HG03558 (cell line): ENCODE results near the gene CDH23.
"Not testable (repeated sequence)": the region's sequence is repeated elsewhere in the genome, so short reads cannot be mapped to it uniquely, and the experiment has no call there.

Experiments used
- ATAC-seq: cut with Tn5 transposase; IDR thresholded peaks from one replicate; pipeline ENCODE4 v1.9.1; 2021; ENCODE audit warnings: moderate number of reproducible peaks; ENCODE audit not compliant: unreplicated experiment; ENCODE audit errors: extremely low read depth

CDH23 gene

DNA sequence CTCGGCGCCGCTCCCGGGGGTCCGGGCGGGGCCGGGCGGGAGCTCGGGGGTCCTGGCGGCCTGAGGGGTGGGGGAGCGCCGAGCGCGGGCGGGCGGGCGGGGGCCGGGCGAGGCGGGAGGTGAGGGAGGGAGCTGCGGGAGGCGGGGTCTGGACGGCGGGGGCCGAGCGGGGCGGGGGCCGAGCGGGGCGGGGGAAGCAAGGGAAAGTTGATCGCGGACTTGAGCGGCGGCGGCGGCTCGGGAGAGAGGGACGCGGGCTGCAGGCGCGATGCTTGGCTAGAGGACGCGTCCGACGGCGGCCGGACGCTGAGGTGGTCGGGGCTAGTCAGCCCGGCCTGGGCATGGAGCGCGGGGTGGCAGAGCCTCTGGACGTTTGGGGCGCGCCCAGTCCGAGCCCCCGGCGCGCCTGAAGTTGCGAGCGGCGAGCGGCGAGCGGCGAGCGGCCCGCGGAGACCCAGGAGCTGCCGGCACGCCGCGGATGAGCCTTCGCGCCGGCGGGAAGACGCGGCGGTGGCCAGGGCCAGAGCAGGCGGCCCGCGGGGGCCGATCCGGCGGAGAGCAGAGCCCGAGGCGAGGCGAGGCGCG is at the start of gene CDH23:
TSS of gene CDH23 (plus strand) at position 210 of the 585 bp plus-strand sequence. CDS start 42,912 bp downstream, outside the sequence.
- ATAC-seq, result no peak

- no peak for ATAC-seq
Measured at GRCh38 chr10:71347587-71348395, 48.9 kb upstream of the CDH23 start.

DNA sequence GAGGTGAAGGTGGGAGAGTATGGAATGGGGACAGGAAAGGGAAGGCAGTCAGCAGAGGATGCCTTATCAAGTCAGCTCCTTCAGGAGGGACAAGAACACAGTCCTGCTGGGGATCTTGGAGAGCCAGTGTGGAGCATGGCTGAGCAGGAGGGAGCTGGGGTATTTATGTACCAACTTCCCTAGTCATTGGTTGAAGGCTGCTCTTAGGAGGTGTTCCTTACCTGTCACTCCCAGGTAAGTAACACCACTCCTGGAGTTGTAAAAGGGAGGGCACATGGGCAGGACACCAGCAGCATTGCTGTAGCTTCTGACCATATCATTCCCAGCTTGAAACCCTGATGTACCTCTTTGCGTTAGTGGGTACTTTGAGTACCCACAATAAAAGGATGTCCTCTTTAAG is 47.9 kb upstream of the CDH23 start:
- ATAC-seq, result no peak

DNA sequence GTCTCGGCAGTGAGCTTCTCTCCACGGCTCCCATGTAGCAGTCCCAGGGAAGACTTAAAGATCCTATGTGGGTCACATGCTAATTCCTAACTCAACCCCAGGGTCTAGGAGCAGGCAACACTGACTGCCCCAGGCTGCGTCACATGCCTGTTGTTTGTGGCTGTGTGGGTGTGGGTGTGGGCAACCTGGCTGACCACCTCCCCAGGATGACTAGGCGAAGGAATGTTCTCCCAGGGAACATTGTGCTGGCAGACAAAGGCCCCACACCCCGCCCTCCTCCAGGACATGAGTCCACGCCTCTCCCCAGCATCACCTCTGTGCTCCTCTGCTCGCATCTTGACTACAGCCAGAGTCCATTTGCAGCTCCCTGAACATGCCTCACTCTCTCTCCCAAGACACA is 47.3 kb upstream of the CDH23 start:
- no peak for ATAC-seq

GRCh38 chr10:71351087-71351486 is 45.6 kb upstream of the CDH23 start:
- no peak for ATAC-seq

DNA sequence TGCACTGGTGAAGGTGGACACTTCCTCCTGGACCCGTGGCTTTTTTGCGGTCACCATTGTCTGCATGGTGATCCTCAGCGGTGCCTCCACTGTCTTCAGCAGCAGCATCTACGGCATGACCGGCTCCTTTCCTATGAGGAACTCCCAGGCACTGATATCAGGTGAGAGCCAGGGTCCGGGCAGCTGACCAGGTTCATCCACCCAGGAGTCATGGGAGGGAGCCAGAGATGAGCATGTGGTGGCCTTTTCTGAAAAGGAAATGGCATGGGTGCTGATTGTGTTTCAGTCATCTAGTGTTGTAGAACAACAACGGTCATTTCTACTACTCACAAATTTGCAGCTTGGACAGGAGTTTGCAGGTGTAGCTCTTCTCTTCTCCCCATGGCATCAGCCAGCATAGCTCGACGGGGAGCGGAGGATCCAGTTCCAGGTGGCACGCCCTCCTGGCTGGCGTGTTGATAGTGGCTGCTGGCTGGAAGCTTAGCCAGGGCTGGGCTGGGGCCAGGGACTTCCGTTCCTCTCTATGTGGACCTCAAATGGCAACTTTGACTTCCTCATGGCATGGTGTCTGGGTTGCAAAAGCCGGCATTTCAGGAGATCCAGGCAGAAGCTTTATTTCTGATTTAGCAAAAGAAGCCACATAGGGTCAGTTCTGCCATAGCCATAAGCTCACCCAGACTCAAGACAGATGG is 44.9 kb upstream of the CDH23 start:
- ATAC-seq, result no peak

GRCh38 chr10:71353639-71354038 is 43.1 kb upstream of the CDH23 start:
- no peak for ATAC-seq

DNA sequence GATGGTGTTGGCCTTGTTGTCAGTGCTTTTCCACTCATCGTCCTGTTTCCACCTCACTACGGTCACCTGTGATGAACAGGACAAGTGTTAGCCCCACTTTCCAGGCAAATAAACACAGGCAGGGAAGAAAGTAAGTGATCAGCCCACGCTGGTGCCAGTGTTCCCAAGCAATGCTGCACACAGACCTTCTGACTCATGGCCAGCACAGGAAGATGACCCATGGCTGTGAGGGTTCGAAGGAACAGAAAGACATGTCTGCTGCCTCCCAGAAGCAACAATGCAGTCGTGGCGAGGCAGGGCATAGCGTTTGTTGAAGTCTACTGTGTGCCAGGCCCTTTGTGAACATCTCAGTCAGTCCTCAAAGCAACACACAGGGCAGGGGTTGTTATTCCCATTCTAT is 41.9 kb upstream of the CDH23 start:
- ATAC-seq, result no peak

- ATAC-seq, result no peak
Measured at GRCh38 chr10:71355886-71356285, 40.8 kb upstream of the CDH23 start.

- ATAC-seq, result no peak
Measured at GRCh38 chr10:71357792-71358265, 38.9 kb upstream of the CDH23 start.

- no peak for ATAC-seq
Measured at GRCh38 chr10:71358277-71358676, 38.4 kb upstream of the CDH23 start.

DNA sequence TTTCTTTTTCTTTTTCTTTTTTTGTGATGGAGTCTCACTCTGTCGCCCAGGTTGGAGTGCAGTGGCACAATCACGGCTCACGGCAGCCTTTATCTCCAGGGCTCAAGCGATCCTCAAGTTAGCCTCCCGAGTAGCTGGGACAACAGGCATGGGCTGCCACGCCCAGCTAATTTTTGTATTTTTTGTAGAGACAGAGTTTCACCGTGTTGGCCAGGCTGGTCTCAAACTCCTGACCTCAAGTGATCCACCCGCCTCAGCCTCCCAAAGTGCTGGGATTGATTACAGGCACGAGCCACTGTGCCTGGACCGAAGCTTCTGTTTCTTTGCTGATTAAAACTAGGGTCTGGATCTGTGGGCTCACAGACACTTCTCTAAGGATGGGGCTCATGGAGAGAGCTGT is 37.8 kb upstream of the CDH23 start:
- ATAC-seq, result not testable (repeated sequence)

DNA sequence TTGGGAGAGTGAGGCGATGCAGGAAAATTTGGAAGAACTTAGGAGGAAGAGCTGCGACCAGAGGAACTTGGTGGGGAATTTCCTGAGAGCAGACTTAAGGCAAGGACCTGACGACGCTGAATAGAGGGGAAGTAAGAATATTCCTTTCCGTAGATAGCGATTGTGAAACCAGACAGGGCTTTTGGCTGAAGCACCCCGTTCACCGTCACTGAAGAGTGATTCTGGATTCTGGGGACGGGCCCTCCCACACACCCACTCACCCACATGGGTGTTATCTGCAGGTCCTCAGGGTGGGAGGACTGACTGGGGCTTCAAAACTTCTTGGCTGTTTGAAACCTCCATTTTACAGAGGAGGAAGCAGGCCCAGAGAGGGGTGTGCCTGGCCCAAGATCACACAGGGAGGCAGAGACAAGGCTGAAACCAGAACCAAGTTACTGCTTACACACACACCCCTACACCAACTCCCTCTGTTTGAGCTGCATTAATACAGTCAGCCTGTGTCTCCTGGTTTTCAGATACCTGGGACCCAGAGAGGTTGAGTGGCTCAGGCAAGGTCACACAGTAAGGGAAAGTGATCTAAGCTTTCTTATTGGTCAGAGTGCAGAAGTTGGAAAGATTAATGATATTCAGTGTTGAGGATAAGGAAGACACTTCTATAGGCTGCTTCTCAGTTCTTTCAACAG is 37.2 kb upstream of the CDH23 start:
- ATAC-seq, result no peak

GRCh38 chr10:71360735-71361134 is 36.0 kb upstream of the CDH23 start:
- ATAC-seq, result no peak

DNA sequence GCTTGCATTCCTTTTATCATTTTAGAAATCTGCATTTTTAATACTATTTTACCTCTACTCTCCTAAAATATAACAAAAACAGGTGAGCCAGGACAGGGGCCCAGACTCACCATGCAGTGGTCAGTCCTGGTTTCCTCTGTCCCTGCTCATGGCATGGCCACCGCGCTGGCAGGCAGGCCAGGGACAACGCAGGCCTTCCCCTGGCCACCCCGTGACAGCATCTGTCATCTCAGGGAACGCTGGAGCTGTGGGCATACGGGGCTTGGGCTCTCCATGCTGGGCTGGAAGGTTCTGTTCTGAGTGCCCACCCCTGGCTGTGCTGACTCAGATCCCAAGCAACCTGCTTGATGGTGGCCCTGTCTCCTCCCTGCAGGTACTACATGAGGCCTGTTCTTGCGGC is 35.1 kb upstream of the CDH23 start:
- ATAC-seq, result no peak

DNA sequence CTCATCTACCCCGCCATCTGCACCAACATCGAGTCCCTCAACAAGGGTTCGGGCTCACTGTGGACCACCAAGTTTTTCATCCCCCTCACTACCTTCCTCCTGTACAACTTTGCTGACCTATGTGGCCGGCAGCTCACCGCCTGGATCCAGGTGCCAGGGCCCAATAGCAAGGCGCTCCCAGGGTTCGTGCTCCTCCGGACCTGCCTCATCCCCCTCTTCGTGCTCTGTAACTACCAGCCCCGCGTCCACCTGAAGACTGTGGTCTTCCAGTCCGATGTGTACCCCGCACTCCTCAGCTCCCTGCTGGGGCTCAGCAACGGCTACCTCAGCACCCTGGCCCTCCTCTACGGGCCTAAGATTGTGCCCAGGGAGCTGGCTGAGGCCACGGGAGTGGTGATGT is 34.6 kb upstream of the CDH23 start:
- no peak for ATAC-seq

DNA sequence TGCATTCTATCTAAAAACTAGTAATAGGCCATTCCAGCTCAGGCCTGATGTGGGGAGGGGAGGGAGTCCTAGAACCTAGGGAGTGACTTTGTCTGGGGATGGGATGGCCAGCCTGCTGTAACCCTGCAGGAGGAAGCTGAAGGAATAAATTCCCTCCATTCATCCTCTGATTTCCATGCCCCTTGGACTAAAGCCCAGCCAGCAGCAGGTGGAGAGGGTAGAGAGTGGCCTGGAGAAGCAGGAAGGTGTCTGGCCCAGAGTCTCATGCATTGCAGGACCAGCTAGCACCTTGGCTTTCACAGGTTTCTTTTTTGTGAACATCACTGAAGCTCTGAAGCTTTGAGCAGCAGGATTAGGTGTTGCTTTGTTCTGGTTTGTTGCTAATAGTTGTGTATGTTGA is 32.8 kb upstream of the CDH23 start:
- no peak for ATAC-seq

- ATAC-seq, result no peak
Measured at GRCh38 chr10:71365366-71365765, 31.4 kb upstream of the CDH23 start.

DNA sequence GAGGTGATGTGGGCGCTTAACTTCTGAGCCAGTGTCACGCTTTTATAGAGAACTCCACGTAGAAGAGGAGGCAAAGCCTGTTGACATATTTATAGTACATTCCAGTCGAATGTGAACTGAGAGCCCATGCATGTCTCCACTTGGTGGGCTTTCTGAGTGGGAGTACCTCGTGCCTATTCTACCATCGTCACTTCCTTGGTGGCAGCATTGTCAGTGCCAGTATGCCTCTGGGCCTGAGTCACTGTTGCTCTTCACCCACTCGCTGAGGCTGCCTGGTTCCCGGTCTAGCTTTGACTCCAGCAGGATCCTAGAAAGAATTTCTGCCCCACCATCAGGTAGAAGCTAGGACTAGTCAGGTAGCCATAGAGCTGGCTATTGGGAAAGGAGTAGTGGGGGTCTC is 30.0 kb upstream of the CDH23 start:
- ATAC-seq, result no peak

DNA sequence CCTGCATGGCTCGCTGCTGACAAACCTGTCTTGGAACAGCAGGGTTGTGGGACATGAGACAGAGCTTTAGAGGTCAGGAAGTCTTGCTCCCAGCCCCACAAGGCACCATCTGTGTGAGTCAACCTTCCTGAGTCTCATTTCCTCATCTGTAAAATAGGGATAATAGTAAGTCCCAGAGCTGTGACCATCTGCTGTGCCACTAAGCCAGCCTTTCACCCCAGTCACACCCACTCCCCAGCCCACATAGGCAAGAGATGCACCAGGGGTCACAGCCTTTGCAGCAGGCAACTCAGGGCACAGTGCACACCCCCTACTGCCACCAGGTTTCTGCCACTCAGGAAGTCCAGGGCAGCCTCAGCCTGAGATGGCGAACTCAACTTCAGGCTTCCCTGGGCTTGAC is 29.4 kb upstream of the CDH23 start:
- no peak for ATAC-seq

- no peak for ATAC-seq
Measured at GRCh38 chr10:71368176-71368575, 28.5 kb upstream of the CDH23 start.
